ENCODE measurements around the gene SPRY4. TPM values are rescaled to one million over a fixed set of nuclear protein-coding genes. Genes with fewer than 3 reads are reported as not detected.

The SPRY4 gene
- total and polyA plus RNA-seq, 2 of the 13 experiments (the other 11 are each of a cell fraction or from before 2014, with no cell fraction given): 8.9 to 17.8 TPM

DNA sequence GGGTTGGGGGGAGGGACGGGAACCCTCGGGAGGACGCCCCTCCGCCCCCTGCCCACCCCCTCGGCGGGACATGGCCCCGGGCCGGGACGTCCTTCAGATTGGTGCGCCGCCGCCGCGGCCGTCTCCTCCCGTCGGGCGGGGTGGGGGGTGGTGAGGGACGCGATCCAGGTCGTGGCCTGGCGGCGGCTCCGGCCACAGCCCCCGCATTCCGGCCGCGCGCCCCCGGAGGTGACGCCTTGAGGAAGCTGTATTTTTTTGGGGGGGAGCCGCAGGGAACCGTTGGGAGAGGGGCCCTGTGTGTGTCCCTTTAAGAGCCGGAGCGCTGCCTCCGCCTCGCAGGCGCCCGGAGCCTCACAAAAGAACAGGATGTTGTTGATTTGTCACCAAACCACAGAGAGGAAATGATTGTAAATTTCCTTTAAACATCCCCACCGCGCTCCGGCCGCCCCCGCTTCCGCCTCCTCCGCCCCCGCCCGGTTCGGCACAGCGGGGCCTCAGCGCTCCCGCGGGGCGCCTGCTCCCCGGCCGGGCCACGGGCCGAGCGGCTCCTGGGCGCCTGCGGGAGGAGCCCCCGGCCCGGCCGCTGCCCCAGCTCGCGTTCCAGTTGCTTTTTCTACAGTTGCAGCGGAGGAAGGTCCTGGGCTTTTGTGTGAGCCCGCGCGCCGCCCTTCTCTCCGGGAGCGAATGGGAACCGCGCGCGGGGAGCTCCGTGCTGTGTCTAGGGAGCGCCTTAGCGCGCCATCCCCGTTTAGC is 32.1 kb upstream of the SPRY4 start (continued):
- TF ChIP-seq, protein P1, sequence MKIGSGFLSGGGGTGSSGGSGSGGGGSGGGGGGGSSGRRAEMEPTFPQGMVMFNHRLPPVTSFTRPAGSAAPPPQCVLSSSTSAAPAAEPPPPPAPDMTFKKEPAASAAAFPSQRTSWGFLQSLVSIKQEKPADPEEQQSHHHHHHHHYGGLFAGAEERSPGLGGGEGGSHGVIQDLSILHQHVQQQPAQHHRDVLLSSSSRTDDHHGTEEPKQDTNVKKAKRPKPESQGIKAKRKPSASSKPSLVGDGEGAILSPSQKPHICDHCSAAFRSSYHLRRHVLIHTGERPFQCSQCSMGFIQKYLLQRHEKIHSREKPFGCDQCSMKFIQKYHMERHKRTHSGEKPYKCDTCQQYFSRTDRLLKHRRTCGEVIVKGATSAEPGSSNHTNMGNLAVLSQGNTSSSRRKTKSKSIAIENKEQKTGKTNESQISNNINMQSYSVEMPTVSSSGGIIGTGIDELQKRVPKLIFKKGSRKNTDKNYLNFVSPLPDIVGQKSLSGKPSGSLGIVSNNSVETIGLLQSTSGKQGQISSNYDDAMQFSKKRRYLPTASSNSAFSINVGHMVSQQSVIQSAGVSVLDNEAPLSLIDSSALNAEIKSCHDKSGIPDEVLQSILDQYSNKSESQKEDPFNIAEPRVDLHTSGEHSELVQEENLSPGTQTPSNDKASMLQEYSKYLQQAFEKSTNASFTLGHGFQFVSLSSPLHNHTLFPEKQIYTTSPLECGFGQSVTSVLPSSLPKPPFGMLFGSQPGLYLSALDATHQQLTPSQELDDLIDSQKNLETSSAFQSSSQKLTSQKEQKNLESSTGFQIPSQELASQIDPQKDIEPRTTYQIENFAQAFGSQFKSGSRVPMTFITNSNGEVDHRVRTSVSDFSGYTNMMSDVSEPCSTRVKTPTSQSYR (CRISPR knock-in tag; IDR thresholded peaks at IDR 0.05; ENCODE audit: borderline replicate concordance): peak; percentile 86; the same call in 1 of the 2 replicates
- peak; percentile 56; the same call in 1 of the 2 replicates for TF ChIP-seq POGZ (CRISPR knock-in tag; IDR thresholded peaks at IDR 0.05)
- TF ChIP-seq, protein P2, sequence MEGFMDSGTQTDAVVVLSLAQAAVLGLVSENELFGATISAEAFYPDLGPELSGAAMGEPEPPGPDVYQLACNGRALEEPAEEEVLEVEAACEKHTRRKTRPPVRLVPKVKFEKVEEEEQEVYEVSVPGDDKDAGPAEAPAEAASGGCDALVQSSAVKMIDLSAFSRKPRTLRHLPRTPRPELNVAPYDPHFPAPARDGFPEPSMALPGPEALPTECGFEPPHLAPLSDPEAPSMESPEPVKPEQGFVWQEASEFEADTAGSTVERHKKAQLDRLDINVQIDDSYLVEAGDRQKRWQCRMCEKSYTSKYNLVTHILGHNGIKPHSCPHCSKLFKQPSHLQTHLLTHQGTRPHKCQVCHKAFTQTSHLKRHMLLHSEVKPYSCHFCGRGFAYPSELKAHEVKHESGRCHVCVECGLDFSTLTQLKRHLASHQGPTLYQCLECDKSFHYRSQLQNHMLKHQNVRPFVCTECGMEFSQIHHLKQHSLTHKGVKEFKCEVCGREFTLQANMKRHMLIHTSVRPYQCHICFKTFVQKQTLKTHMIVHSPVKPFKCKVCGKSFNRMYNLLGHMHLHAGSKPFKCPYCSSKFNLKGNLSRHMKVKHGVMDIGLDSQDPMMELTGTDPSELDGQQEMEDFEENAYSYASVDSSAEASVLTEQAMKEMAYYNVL (CRISPR knock-in tag; IDR thresholded peaks at IDR 0.05; ENCODE audit: borderline replicate concordance): peak; percentile 53; the same call in 1 of the 2 replicates
- TF ChIP-seq MTA1 (CRISPR knock-in tag; IDR thresholded peaks at IDR 0.05; ENCODE audit: borderline replicate concordance): peak; percentile 30; the same call in 1 of the 2 replicates
- TF ChIP-seq, protein P3, sequence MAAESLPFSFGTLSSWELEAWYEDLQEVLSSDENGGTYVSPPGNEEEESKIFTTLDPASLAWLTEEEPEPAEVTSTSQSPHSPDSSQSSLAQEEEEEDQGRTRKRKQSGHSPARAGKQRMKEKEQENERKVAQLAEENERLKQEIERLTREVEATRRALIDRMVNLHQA (CRISPR knock-in tag; IDR thresholded peaks at IDR 0.05): no peak
- TF ChIP-seq, protein P4, sequence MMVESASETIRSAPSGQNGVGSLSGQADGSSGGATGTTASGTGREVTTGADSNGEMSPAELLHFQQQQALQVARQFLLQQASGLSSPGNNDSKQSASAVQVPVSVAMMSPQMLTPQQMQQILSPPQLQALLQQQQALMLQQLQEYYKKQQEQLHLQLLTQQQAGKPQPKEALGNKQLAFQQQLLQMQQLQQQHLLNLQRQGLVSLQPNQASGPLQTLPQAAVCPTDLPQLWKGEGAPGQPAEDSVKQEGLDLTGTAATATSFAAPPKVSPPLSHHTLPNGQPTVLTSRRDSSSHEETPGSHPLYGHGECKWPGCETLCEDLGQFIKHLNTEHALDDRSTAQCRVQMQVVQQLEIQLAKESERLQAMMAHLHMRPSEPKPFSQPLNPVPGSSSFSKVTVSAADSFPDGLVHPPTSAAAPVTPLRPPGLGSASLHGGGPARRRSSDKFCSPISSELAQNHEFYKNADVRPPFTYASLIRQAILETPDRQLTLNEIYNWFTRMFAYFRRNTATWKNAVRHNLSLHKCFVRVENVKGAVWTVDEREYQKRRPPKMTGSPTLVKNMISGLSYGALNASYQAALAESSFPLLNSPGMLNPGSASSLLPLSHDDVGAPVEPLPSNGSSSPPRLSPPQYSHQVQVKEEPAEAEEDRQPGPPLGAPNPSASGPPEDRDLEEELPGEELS (CRISPR knock-in tag; IDR thresholded peaks at IDR 0.05): peak; percentile 93
- TF ChIP-seq MIXL1 (CRISPR knock-in tag; IDR thresholded peaks at IDR 0.05): 0 out of 2 replicates have a peak, but pooled peaks have one; percentile 15
- peak; percentile 45; the same call in 1 of the 2 replicates for TF ChIP-seq KMT2A (CRISPR knock-in tag; IDR thresholded peaks at IDR 0.05)
- TF ChIP-seq, protein P5, sequence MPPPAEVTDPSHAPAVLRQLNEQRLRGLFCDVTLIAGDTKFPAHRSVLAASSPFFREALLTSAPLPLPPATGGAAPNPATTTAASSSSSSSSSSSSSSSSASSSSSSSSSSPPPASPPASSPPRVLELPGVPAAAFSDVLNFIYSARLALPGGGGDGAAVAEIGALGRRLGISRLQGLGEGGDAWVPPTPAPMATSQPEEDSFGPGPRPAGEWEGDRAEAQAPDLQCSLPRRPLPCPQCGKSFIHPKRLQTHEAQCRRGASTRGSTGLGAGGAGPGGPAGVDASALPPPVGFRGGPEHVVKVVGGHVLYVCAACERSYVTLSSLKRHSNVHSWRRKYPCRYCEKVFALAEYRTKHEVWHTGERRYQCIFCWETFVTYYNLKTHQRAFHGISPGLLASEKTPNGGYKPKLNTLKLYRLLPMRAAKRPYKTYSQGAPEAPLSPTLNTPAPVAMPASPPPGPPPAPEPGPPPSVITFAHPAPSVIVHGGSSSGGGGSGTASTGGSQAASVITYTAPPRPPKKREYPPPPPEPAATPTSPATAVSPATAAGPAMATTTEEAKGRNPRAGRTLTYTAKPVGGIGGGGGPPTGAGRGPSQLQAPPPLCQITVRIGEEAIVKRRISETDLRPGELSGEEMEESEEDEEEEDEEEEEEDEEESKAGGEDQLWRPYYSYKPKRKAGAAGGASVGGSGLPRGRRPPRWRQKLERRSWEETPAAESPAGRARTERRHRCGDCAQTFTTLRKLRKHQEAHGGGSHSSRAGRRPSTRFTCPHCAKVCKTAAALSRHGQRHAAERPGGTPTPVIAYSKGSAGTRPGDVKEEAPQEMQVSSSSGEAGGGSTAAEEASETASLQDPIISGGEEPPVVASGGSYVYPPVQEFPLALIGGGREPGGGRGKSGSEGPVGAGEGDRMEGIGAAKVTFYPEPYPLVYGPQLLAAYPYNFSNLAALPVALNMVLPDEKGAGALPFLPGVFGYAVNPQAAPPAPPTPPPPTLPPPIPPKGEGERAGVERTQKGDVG (CRISPR knock-in tag; IDR thresholded peaks at IDR 0.05; ENCODE audit: borderline replicate concordance): no peak
- TF ChIP-seq, protein P6, sequence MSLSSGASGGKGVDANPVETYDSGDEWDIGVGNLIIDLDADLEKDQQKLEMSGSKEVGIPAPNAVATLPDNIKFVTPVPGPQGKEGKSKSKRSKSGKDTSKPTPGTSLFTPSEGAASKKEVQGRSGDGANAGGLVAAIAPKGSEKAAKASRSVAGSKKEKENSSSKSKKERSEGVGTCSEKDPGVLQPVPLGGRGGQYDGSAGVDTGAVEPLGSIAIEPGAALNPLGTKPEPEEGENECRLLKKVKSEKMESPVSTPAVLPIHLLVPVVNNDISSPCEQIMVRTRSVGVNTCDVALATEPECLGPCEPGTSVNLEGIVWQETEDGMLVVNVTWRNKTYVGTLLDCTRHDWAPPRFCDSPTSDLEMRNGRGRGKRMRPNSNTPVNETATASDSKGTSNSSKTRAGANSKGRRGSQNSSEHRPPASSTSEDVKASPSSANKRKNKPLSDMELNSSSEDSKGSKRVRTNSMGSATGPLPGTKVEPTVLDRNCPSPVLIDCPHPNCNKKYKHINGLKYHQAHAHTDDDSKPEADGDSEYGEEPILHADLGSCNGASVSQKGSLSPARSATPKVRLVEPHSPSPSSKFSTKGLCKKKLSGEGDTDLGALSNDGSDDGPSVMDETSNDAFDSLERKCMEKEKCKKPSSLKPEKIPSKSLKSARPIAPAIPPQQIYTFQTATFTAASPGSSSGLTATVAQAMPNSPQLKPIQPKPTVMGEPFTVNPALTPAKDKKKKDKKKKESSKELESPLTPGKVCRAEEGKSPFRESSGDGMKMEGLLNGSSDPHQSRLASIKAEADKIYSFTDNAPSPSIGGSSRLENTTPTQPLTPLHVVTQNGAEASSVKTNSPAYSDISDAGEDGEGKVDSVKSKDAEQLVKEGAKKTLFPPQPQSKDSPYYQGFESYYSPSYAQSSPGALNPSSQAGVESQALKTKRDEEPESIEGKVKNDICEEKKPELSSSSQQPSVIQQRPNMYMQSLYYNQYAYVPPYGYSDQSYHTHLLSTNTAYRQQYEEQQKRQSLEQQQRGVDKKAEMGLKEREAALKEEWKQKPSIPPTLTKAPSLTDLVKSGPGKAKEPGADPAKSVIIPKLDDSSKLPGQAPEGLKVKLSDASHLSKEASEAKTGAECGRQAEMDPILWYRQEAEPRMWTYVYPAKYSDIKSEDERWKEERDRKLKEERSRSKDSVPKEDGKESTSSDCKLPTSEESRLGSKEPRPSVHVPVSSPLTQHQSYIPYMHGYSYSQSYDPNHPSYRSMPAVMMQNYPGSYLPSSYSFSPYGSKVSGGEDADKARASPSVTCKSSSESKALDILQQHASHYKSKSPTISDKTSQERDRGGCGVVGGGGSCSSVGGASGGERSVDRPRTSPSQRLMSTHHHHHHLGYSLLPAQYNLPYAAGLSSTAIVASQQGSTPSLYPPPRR (CRISPR knock-in tag; IDR thresholded peaks at IDR 0.05; ENCODE audit: borderline replicate concordance): peak; percentile 85
- no peak for TF ChIP-seq ZNF383 (CRISPR knock-in tag; IDR thresholded peaks at IDR 0.05; ENCODE audit: borderline replicate concordance)

Measured in HepG2 (cell line).